HG02571 (cell line): ENCODE data around the gene SLC39A2.
"Not testable (repeated sequence)": the region's sequence is repeated elsewhere in the genome, so short reads cannot be mapped to it uniquely, and the experiment has no call there.

Experiments
- ATAC-seq: cut with Tn5 transposase; IDR thresholded peaks from one replicate; pipeline ENCODE4 v1.9.1; 2021; ENCODE audit warnings: mild to moderate bottlenecking, moderate library complexity; ENCODE audit not compliant: unreplicated experiment

SLC39A2 gene

DNA sequence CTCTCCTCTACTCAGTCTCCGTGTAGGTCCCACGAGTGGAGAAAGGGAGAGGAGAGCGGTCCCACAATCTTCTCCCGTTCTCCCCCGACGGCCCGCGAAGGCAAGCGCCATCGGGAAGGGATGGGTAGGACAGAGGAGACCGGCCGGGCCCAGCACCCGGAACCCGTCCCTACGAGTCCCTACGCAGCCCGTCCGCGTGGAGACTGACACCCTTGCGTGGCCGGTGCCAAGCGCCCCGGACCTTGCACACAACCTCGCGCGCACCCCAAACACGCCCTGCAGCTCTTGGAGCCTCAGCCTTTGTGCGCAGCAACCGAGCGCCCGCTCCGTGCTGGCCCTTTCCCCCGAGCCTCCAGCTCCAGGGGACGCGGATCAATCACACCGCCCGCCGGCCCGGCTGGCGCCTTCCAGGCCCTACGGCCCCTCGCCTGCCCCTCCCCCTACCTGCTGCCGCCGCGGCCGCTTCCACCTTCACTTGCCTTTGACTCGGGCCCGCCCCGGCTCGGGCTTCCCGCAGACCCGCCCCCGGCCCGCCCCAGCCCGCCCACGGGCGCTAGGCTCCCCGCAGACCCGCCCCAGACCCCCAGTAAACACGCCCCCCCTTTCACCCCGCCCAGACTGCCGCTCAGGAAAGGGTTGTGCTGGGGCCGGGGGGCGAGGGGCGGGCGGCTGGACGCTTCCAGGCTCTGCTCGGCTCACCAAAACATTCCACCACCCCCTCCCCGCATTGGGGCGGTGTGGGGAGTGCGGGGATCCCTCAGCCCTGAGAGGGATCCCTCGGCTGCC is 25.7 kb downstream of the SLC39A2 start, which contains the start of gene NDRG2:
Gene NDRG2 (minus strand): TSS at position 477 of the 786 bp plus-strand sequence. CDS start 1,746 bp downstream, outside the sequence.
- no peak for ATAC-seq

DNA sequence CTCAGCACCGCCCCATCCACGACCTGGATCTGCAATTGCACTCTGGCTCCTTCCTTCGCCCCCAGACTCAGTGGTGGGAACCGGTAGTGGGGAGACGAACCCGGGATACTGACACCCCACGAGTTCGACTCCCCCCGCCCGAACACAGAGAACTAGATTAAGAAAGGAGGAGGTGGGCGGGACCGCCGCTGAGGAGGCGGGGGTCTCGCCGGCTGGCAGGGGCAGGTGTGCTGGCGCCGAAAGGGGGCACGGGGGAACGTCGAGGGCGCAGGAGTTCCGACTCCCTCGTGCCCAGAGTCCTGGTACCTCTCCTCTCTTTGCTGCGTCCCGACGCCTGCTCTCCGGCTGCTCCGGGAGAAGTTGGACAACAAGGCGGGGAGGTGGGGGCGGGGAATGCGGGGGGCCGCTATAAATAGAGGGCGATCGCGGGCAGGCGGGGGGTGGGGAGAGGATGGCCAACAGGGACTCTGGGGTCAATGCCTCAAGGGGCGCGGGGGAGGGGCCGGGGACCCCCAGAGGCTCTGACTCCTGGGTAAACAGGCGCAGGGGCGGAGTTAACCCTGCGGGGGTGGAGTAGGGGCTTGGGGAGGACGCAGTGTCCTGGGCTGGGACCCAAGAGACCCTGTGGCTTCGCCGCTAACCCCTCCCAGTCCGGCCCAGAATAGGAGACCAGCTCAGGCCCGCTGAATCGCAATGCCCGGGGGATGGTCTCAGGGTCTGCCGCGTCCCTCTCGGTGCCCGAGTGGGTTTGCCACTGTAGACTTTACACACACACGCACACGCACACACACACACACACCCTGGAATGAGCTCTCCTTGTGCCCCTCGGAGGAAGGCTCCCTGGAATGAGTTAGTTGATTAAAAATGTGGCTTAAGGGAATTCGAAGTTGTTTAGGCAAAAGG is 26.5 kb downstream of the SLC39A2 start:
- no peak for ATAC-seq

DNA sequence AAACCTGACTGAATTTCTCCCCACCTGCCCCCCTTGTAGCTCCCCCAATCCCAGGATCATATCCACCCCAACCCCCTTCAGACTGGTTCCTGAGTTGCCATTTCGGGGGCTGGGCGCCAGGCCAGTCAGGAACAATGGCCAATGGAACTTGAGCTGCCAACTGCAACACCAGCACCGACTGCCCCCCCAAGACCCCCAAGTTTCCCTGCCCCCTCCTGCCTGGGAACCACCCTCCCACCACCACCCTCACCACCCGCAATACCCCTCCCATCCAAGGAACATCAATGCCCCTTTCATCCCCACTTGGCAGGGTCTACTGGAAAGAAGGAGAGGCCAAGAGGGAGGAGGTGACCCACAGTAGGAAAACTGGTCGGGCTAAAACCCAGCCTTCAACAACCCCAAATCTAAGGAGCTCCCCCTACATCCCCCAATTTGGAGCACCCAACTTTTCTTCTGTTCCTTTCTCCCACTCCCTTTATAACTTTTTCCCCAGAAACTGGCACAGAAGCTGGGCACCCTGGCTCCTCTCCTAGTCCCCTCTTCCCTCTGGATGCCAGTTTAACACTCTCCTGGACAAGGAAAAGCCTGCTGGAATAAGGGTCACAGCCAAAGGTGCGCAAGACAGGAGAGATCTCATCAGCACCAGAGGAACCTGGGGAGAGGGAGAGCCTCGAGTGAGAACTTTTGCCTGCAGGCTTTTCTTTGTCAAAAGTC is 27.3 kb downstream of the SLC39A2 start:
- ATAC-seq = no peak

DNA sequence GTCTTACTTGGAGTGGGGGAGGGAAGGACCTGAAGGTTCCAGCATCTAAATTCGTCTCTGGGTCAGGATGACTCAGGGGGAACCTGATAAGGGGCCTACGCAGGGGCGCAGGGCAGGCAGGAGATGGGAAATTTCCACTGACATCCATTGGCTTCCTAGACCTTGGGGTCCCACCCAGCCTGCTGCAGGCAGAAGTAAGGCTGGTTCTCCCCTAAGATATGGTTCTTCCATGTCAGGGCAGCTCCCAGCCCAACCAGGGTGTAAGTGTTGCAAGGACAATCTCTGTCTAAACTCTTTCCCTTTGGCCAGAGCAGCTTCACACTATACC is 27.9 kb downstream of the SLC39A2 start:
- no peak for ATAC-seq

DNA sequence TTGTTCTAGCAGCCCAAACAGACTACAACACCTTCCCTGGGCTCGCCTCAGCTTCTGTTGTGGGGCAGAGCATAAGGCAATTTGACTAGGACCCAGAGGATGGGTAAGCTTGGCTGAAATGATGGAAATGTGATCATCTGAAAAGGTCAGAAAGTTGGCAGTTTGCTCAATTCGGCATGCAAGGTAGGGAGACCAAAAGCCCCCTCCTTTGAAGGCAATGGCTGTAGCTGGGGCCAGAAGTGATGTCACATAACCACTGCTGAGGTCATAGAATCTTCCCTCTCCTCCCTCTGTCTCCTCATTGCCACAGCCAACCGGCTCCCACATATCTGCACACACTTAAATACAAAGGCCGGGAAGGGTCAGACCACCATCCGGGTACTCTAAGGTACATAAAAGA is 30.8 kb downstream of the SLC39A2 start, which contains the start of gene TPPP2:
Gene TPPP2 (plus strand): TSS at position 301 of the 400 bp plus-strand sequence. CDS start 365 bp downstream, outside the sequence.
- ATAC-seq = no peak

DNA sequence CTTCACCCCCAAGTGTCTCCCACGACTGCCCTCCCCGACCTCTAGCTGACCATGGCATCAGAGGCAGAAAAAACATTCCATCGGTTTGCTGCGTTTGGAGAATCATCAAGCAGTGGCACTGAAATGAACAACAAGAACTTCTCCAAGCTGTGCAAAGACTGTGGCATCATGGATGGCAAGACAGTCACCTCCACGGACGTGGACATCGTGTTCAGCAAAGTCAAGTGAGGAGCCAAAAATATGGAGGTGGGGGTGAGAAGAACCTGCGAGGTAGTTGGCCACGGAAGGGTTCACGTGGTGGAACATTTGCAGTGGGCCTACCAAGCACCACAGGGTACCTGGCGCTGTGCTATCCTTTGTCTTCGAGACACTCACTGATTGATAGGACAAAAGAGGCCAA is 31.4 kb downstream of the SLC39A2 start:
- no peak for ATAC-seq

DNA sequence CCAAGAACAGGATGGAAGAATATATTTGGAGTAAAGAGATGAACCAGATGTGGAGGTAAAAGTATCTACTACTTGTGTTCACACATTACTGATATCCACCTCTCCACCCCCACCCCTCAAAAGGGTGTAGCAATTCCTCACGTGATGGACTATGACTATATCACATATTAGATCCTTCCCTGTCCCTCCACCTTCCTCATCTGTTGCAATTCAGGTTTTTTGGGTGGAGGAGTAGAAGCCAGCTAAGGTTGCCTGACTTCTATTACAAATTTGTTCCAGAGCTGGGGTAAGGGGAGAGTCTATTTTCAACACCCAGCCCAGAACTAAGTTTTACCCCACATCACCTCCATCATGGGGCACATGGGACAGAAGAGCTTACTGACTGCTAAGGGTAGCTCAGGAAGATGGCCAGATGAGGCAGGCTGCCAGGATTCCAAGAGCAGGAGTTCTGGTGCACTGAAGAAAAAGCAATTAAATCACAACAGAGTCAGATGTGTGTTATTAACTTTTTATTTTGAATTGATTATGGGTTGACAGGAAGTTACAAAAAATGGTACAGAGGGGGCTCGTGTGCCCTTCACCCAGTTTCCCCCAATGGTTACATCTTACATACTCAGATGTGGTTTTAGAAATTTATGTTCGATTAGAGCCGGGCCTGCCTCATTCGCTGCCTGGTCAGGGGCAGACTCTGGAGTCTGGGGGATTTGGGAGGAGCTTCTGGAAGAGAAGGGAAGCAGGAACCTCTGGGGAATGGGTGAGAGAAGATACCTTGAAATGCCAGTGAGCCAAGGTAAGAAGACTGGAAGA is 33.4 kb downstream of the SLC39A2 start:
- no peak for ATAC-seq

DNA sequence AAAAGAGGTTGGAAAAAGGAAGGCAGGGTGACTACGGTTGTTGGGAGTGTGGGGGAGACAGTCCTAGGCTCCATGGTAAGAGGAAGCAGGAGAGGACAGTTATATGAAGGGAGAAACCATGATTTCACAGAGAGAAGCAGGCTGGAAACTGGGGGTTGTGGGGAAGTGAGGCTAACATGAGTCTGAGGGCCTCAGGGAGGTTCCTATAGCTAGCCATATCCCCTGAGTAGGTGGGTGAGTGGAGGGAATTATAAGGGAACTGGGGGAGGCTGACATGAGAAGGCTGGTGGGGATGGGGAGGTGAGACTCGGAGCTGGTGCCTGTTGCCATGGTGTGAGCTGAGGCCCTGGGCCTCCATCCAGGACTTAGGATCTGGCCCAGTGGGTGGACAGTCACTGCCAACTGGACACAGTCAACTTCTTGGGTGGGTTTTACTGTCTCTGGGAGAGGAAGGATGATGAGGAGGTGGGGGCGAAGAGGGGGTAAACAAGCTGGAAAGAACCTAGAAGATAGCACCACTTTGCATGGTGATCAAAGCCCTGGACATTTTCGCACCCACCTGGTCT is 34.1 kb downstream of the SLC39A2 start:
- ATAC-seq = no peak

DNA sequence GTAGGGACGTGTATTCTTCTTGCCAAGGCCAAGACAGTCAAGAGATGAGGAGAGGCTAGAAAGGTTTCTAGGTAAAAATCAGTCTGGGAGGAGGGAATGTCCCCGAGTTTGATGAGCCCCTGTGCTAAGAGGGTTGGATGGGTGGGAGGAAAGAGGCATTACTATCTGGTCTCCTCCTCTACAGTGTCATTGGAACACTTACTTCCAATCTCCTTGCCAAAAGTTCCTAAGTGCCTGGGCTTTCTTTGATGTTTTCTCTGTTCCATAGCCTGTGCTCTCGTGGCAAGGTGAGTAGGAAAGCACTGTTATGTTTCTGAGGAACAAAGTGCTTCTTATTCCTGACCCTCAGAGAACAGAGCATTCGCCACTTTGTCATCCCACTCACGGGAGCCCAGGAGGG is 35.6 kb downstream of the SLC39A2 start, which contains the start of gene RNASE13:
Gene RNASE13 (minus strand): TSS at position 101 of the 400 bp plus-strand sequence. CDS start 519 bp downstream, outside the sequence.
- ATAC-seq = no peak

DNA sequence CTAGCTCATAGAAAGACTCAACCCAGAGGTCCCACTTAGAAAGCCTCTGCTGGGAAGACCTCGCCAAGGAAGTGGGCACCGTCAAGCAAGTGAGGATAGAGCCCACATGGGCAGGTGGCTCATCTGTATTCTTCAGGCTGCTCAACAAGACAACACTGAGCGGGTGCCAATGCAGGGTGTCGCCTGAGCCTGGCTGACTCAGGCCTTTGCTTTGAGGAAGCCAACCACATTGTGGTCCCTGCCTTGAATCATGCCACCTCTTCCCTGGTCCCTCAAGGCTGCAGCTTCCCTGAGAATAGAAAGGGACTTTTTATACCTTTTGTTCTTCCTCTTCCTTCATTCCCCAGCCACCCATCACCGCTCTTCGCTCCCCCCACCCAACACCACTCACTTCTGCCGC is 37.7 kb downstream of the SLC39A2 start:
- ATAC-seq = no peak

DNA sequence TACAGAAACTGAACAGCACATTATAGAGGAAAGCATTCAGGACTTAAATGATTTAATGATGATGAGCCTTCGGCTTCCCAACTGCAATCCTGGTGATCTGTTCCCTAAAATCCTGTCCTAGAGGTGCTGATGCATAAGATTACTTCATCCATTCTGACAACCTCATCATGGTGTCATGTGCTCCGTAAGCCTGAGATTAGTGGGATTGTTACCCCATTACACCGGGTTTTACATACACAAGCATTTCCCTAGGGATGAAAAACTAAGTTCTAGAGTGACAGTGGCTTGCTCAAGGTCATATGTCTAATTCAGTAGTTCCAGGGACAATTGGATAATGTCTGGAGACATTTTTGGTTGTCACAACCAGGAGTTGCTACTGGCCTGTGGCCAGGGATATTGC is 38.1 kb downstream of the SLC39A2 start:
- ATAC-seq = no peak

DNA sequence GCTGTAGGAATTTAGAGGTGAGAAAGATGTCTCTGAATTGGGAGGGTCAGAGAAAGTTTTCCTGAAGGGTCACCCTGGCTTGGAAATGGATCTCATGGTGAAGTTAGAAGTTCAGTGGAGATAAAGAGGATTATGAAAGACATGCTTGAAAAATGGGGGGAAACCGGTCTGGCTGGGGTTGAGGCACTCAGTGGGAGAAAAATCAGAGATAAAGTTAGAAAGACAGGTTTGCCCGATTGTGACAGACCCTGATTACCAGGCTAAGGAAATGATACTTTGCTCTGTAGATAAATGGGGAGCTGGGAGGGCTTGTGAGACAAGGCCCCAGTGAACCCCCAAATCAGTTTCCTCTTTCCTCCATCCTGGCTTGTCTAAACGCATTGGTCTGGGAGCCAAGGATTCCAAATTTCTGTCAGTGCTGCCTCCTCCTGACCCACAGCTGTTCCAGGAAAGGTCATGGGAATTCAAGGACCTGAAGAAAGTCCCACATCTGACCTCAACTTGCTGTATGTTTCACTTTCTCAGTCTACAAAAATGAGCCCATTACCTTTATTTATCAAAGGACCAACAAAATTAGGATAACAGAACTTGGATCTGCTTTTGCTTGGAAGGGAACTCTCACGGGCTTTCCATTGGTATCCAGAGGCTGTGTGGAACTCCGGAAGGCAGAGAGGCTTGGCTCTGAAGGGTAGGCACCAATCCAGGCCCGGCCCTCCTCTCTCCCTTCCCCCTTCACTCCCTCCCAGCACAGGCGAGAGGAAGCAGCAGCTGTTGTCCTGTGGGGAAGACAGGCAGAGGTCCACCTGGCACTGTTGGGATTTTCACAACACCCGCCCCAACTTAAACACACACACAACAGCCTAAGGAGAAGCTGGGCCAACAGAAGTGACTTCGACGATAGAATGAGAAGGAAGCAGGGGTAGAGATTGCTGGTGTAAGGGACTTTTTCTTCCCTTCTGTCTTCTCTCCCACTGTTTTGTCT is 39.6 kb downstream of the SLC39A2 start:
- ATAC-seq = no peak

DNA sequence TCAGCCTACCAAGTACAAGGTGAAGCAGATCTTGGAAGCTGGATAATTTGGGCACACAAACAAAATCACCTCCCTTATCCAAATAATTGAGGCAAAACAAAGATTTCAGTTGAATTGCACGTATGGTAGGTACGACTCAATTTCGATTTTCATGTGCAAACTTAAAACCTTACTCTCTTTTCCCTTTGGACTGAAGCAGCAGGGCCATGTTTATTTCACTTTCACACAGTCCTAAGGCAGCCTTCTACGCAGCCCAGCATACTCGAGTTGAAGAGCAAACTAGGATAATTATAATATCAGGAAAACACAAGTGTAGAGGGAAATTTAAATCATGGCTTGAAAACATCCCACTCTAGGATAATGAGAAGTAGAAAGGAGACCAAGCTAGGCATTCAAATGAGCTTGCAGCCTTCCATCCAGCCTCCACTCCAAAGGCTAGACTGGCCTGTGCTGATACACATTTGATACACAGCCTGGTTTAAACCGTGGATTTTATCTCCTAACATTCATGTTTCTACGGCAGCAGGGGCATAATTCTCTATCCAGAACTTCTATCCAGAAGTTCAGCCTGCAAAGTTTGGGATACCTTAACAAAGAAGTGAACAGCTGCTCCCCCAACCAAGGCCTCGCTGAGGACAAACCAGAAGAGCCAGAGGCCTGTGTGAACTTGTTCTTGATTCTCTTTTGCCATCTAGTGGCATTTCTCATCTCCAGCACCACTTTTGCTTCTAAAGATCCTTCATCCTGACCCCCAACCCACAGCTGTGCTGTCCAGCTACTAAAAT is 40.7 kb downstream of the SLC39A2 start:
- ATAC-seq = no peak

DNA sequence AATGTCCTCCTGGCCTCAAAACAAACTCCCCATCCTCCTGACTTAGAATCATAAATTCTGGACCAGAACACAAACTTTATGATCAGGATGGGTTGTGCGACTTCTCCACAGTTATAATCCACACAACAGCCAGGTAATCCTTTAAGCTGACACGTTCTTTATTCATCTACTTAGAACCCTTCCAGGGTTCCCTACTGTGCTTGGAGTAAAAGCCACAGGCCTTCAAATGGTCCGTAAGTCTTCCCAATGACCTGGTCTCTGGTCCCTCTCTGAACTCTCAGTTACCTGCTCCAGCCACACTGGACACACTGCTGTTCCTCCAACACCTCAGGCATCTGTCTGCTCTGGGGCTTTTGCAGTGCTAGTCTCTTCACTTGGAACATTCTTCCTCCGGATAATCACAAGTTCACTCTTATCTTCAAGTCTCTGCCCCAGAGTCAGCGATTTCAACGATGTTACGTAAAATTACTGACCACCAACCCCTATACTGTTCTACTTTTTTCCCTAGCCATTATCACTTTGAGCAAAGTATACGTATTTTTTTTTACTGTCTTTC is 41.4 kb downstream of the SLC39A2 start:
- no peak for ATAC-seq

DNA sequence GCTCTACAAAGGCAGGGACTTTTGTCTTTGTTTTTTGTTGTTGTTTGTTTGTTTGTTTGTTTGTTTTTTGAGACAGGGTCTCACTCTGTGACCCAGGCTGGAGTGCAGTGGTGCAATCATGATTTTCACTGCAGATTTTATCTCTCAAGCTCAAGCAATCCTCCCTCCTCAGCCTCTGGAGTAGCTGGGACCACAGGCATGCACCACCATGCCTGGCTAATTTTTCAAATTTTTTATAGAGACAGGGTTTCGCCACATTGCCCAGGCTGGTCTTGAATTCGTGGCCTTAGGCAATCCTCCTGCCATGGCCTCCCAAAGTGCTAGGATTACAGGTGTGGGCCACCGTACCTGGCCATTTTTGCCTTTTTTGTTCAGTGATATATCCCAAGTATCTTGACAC is 41.8 kb downstream of the SLC39A2 start:
- not testable (repeated sequence) for ATAC-seq

DNA sequence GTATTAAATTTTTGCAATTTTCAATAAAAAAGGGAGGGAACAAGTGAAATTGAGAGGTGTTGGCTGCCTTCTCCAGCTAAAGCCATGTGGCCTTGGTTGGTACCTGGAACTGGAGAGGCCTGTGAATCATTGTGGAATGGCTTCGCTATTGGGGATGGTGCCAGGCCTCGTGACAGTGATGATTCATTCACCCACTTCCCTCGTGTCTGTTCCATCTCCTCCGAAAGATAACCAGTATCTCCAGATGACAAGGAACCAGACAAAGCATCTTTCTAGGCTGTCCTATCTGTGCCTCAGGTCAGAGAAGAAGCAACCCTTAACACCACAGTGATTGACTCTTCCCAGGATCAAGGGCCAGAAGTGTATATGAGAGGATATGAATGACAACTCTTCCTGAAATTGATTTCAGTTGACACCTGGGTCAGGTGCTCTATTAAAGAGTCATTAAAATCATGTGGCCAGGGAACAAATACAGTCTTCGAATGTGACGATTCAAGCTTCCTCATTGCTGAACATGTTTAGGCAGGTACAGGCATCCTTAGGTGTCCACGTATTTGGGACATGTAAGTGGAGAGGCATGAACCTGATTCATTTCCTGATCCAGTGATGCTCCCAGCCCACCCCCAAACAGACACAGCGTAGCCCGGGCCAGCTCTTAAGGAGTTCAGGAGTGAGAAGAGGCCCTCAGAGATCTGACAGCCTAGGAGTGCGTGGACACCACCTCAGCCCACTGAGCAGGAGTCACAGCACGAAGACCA is 42.8 kb downstream of the SLC39A2 start, which contains the start of gene RNASE7:
Gene RNASE7 (plus strand): TSS at position 687 of the 758 bp plus-strand sequence. CDS start 631 bp downstream, outside the sequence.
- no peak for ATAC-seq

DNA sequence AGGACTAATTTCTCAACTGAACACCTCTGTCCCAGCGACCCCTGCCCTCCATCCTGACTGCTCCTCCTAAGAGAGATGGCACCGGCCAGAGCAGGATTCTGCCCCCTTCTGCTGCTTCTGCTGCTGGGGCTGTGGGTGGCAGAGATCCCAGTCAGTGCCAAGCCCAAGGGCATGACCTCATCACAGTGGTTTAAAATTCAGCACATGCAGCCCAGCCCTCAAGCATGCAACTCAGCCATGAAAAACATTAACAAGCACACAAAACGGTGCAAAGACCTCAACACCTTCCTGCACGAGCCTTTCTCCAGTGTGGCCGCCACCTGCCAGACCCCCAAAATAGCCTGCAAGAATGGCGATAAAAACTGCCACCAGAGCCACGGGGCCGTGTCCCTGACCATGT is 43.8 kb downstream of the SLC39A2 start:
- no peak for ATAC-seq
